HUES6 (cell line): ENCODE results near the gene ZNF785.
"Not testable (repeated sequence)": the region's sequence is repeated elsewhere in the genome, so short reads cannot be mapped to it uniquely, and the experiment has no call there.

Experiments used
- H3K27ac ChIP-seq: 2 replicates; pipeline ENCODE4 v1.7.0; 2013; ENCODE audit warnings: low read depth, mild to moderate bottlenecking, low read length, inconsistent platforms
- H3K27me3 ChIP-seq: 2 replicates; pipeline ENCODE4 v1.6.1; 2013; ENCODE audit warnings: low read length; ENCODE audit not compliant: control insufficient read depth, insufficient read depth
- H3K36me3 ChIP-seq: 2 replicates; pipeline ENCODE4 v1.6.1; 2013; ENCODE audit warnings: low read length; ENCODE audit not compliant: control insufficient read depth, insufficient read depth
- H3K4me1 ChIP-seq: 2 replicates; pipeline ENCODE4 v1.6.1; 2013; ENCODE audit warnings: low read length; ENCODE audit not compliant: control insufficient read depth, insufficient read depth
- H3K4me3 ChIP-seq: 2 replicates; pipeline ENCODE4 v1.5.1; 2013; ENCODE audit warnings: low read depth, low read length
- H3K9ac ChIP-seq: one replicate; pipeline ENCODE4 v1.6.1; 2013; ENCODE audit warnings: mild to moderate bottlenecking, low read length
- H3K9me3 ChIP-seq: 2 replicates; pipeline ENCODE4 v1.6.1; 2013; ENCODE audit warnings: low read depth, low read length; ENCODE audit not compliant: control insufficient read depth, insufficient read depth

The ZNF785 gene

GRCh38 chr16:30585400-30586191 lies at the start of gene ZNF785:
Gene ZNF785, minus strand, starts transcription at chr16:30585697. Its CDS starts 86 bp downstream, at chr16:30585611.
- H3K4me1 ChIP-seq: no peaks in the 10 kb centered on the region

GRCh38 chr16:30633526-30633925 lies 48.0 kb upstream of the ZNF785 start:
- peak overlapping the region; percentile 90 for H3K4me3 ChIP-seq
- peak overlapping the region; percentile 75 for H3K9ac ChIP-seq

More at GRCh38 chr16:30585400-30586191, at the start of gene ZNF785:
- Histone ChIP-seq H3K9ac (peak within 1 kb of the TSS; percentile 87), H3K9me3 (no peaks in the 10 kb centered on the region), H3K27me3 (no peaks in the 10 kb centered on the region), H3K36me3 (peaks cover 34% of the 10 kb centered on the region), H3K4me3 (peak within 1 kb of the TSS; percentile 83), H3K27ac (peak within 1 kb of the TSS; percentile 76)

GRCh38 chr16:30632454-30632853 lies 47.0 kb upstream of the ZNF785 start:
- H3K27ac ChIP-seq, H3K9ac ChIP-seq, H3K36me3 ChIP-seq: not testable (repeated sequence)

More at GRCh38 chr16:30633526-30633925, 48.0 kb upstream of the ZNF785 start:
- H3K27me3 ChIP-seq: no peaks in the 10 kb centered on the region
- H3K27ac ChIP-seq: peak overlapping the region; percentile 74
- H3K36me3 ChIP-seq: no peaks in the 10 kb centered on the region
- H3K4me1 ChIP-seq: no peaks in the 10 kb centered on the region
- H3K9me3 ChIP-seq: no peaks in the 10 kb centered on the region

GRCh38 chr16:30628628-30629540 lies 43.4 kb upstream of the ZNF785 start:
- no peaks in the 10 kb centered on the region for H3K4me1 ChIP-seq
- no peak overlapping the region for H3K9ac ChIP-seq
- H3K9me3 ChIP-seq: 0 out of 2 replicates have a peak, but pooled peaks cover 2% of the 10 kb centered on the region
- no peak overlapping the region for H3K4me3 ChIP-seq
- no peaks in the 10 kb centered on the region for H3K27me3 ChIP-seq
- no peak overlapping the region for H3K27ac ChIP-seq
- no peaks in the 10 kb centered on the region for H3K36me3 ChIP-seq

More at GRCh38 chr16:30632454-30632853, 47.0 kb upstream of the ZNF785 start:
- not testable (repeated sequence) for H3K9me3 ChIP-seq, H3K27me3 ChIP-seq, H3K4me1 ChIP-seq, H3K4me3 ChIP-seq

- Histone ChIP-seq H3K4me3 (no peak overlapping the region), H3K9ac (no peak overlapping the region), H3K4me1 (no peaks in the 10 kb centered on the region), H3K9me3 (peaks cover 3% of the 10 kb centered on the region; the same call in 1 of the 2 replicates), H3K36me3 (no peaks in the 10 kb centered on the region), H3K27me3 (peaks cover 7% of the 10 kb centered on the region; the same call in 1 of the 2 replicates), H3K27ac (no peak overlapping the region)
These were observed 40.7 kb upstream of the ZNF785 start for GRCh38 chr16:30626236-30626635.

GRCh38 chr16:30623536-30624283 lies 38.2 kb upstream of the ZNF785 start:
- H3K36me3 ChIP-seq: no peaks in the 10 kb centered on the region
- H3K9ac ChIP-seq: no peak overlapping the region
- no peak overlapping the region for H3K4me3 ChIP-seq
- H3K27ac ChIP-seq: no peak overlapping the region
- no peaks in the 10 kb centered on the region for H3K4me1 ChIP-seq
- peaks cover 3% of the 10 kb centered on the region; the same call in 1 of the 2 replicates for H3K9me3 ChIP-seq
- peaks cover 13% of the 10 kb centered on the region; the same call in 1 of the 2 replicates for H3K27me3 ChIP-seq

GRCh38 chr16:30622455-30623032 lies 37.0 kb upstream of the ZNF785 start:
- Histone ChIP-seq H3K36me3 (no peaks in the 10 kb centered on the region), H3K4me3 (no peak overlapping the region), H3K4me1 (no peaks in the 10 kb centered on the region), H3K9ac (no peak overlapping the region), H3K27ac (no peak overlapping the region), H3K9me3 (peaks cover 3% of the 10 kb centered on the region; the same call in 1 of the 2 replicates), H3K27me3 (peaks cover 13% of the 10 kb centered on the region; the same call in 1 of the 2 replicates)

GRCh38 chr16:30621765-30622164 lies 36.3 kb upstream of the ZNF785 start:
- Histone ChIP-seq H3K4me1 (no peaks in the 10 kb centered on the region), H3K4me3 (no peak overlapping the region), H3K27me3 (peaks cover 13% of the 10 kb centered on the region; the same call in 1 of the 2 replicates), H3K27ac (no peak overlapping the region), H3K9ac (no peak overlapping the region), H3K36me3 (no peaks in the 10 kb centered on the region), H3K9me3 (peaks cover 3% of the 10 kb centered on the region; the same call in 1 of the 2 replicates)

GRCh38 chr16:30620169-30620568 lies 34.7 kb upstream of the ZNF785 start:
- H3K9me3 ChIP-seq: peaks cover 3% of the 10 kb centered on the region; the same call in 1 of the 2 replicates
- no peak overlapping the region for H3K27ac ChIP-seq
- no peaks in the 10 kb centered on the region for H3K4me1 ChIP-seq
- H3K4me3 ChIP-seq: no peak overlapping the region
- peaks cover 13% of the 10 kb centered on the region; the same call in 1 of the 2 replicates for H3K27me3 ChIP-seq
- H3K9ac ChIP-seq: no peak overlapping the region
- no peaks in the 10 kb centered on the region for H3K36me3 ChIP-seq

GRCh38 chr16:30619638-30620037 lies 34.1 kb upstream of the ZNF785 start:
- Histone ChIP-seq H3K9me3 (peaks cover 3% of the 10 kb centered on the region; the same call in 1 of the 2 replicates), H3K4me1 (no peaks in the 10 kb centered on the region), H3K27me3 (peaks cover 13% of the 10 kb centered on the region; the same call in 1 of the 2 replicates), H3K36me3 (no peaks in the 10 kb centered on the region), H3K9ac (no peak overlapping the region), H3K27ac (no peak overlapping the region), H3K4me3 (no peak overlapping the region)
